ENCODE data around the gene PEAK3. TPM values are rescaled to one million over a fixed set of nuclear protein-coding genes. Genes with fewer than 3 reads are reported as not detected.

PEAK3 gene
- total RNA-seq, 8 experiments from 2014 or later, result 0.15 to 1.3 (median 0.52) TPM

GRCh38 chr19:2323707-2324106 lies 41.7 kb upstream of the PEAK3 start:
- H3K27ac ChIP-seq, result no peak overlapping the region
- H3K4me3 ChIP-seq, result no peak overlapping the region
- H3K4me1 ChIP-seq (replicated peaks in 1 of 2), result peaks cover 7 to 9% of the 10 kb centered on the region in 2 donors
- 93 to 100% (median 100%) methylated on average over 2 to 6 of the region's 19 CpGs; no CpG with 5 or more reads in 5 of the 10 experiments for WGBS, 10 experiments
- in situ Hi-C loops (cut with MboI; ENCODE audit: low pct_unique_long_range_greater_than_20kb in 2 of 9, low sequenced_read_pairs in 9 of 9, unreplicated experiment in 9 of 9), result no loop called here
- no peak for ATAC-seq (replicated peaks in 6 of 8)

- WGBS, 10 experiments, result 90 to 100% (median 92%) methylated on average over 1 to 7 of the region's 39 CpGs; no CpG with 5 or more reads in 6 of the 10 experiments
- no peak overlapping the region for H3K4me3 ChIP-seq
- ATAC-seq (replicated peaks in 6 of 8), result no peak
- no peak overlapping the region for H3K27ac ChIP-seq
- peaks cover 0 to 6% of the 10 kb centered on the region in 2 donors for H3K4me1 ChIP-seq (replicated peaks in 1 of 2)
- in situ Hi-C loops (cut with MboI; ENCODE audit: low pct_unique_long_range_greater_than_20kb in 2 of 9, low sequenced_read_pairs in 9 of 9, unreplicated experiment in 9 of 9), result no loop called here
These were observed 39.7 kb upstream of the PEAK3 start for GRCh38 chr19:2321565-2322283.

- no peak overlapping the region for H3K4me3 ChIP-seq
- no peak for ATAC-seq (replicated peaks in 6 of 8)
- 100% methylated on average over 1 of the region's 12 CpGs; no CpG with 5 or more reads in 9 of the 10 experiments for WGBS, 10 experiments
- in situ Hi-C loops (cut with MboI; ENCODE audit: low pct_unique_long_range_greater_than_20kb in 2 of 9, low sequenced_read_pairs in 9 of 9, unreplicated experiment in 9 of 9), result no loop called here
- no peak overlapping the region for H3K27ac ChIP-seq
- peaks cover 6% of the 10 kb centered on the region in 2 donors for H3K4me1 ChIP-seq (replicated peaks in 1 of 2)
These were observed 39.0 kb upstream of the PEAK3 start for GRCh38 chr19:2320939-2321338.

- peak in 3 of 8 experiments; percentile 21 to 55 (median 25) for ATAC-seq (replicated peaks in 6 of 8)
- 40 to 90% (median 70%) methylated on average over 1 to 8 of the region's 12 CpGs; no CpG with 5 or more reads in 6 of the 10 experiments for WGBS, 10 experiments
- in situ Hi-C loops (cut with MboI; ENCODE audit: low pct_unique_long_range_greater_than_20kb in 2 of 9, low sequenced_read_pairs in 9 of 9, unreplicated experiment in 9 of 9), result no loop called here
- Histone ChIP-seq H3K4me3 (no peak overlapping the region), H3K4me1 (replicated peaks in 1 of 2) (peaks cover 6% of the 10 kb centered on the region in 2 donors), H3K27ac (no peak overlapping the region)
These were observed 38.1 kb upstream of the PEAK3 start for GRCh38 chr19:2320049-2320448.

GRCh38 chr19:2319551-2319950 lies 37.6 kb upstream of the PEAK3 start:
- in situ Hi-C loops (cut with MboI; ENCODE audit: low pct_unique_long_range_greater_than_20kb in 2 of 9, low sequenced_read_pairs in 9 of 9, unreplicated experiment in 9 of 9), result no loop called here

GRCh38 chr19:2318923-2319322 lies 36.9 kb upstream of the PEAK3 start:
- peaks cover 6% of the 10 kb centered on the region in 2 donors for H3K4me1 ChIP-seq (replicated peaks in 1 of 2)
- in situ Hi-C loops (cut with MboI; ENCODE audit: low pct_unique_long_range_greater_than_20kb in 2 of 9, low sequenced_read_pairs in 9 of 9, unreplicated experiment in 9 of 9), result no loop called here
- H3K27ac ChIP-seq, result no peak overlapping the region
- H3K4me3 ChIP-seq, result no peak overlapping the region
- no peak for ATAC-seq (replicated peaks in 6 of 8)
- WGBS, 10 experiments, result 57 to 100% (median 90%) methylated on average over 1 to 2 of the region's 6 CpGs; no CpG with 5 or more reads in 5 of the 10 experiments

More at GRCh38 chr19:2319551-2319950, 37.6 kb upstream of the PEAK3 start:
- H3K4me3 ChIP-seq, result no peak overlapping the region
- no peak for ATAC-seq (replicated peaks in 6 of 8)
- no CpG with 5 or more reads among the region's 20 CpGs for WGBS, 10 experiments
- H3K4me1 ChIP-seq (replicated peaks in 1 of 2), result peaks cover 6% of the 10 kb centered on the region in 2 donors
- H3K27ac ChIP-seq, result no peak overlapping the region

- ATAC-seq (replicated peaks in 6 of 8), result no peak
- H3K4me1 ChIP-seq (replicated peaks in 1 of 2), result peaks cover 6% of the 10 kb centered on the region in 2 donors
- H3K4me3 ChIP-seq, result no peak overlapping the region
- 20 to 100% (median 60%) methylated on average over 1 to 3 of the region's 25 CpGs; no CpG with 5 or more reads in 7 of the 10 experiments for WGBS, 10 experiments
- H3K27ac ChIP-seq, result peak overlapping the region in 1 of 2 donors; percentile 48
- in situ Hi-C loops (cut with MboI; ENCODE audit: low pct_unique_long_range_greater_than_20kb in 2 of 9, low sequenced_read_pairs in 9 of 9, unreplicated experiment in 9 of 9), result no loop called here
These were observed 35.8 kb upstream of the PEAK3 start for GRCh38 chr19:2317756-2318155.

GRCh38 chr19:2317300-2317699 lies 35.3 kb upstream of the PEAK3 start:
- peaks cover 6% of the 10 kb centered on the region in 2 donors for H3K4me1 ChIP-seq (replicated peaks in 1 of 2)
- no peak for ATAC-seq (replicated peaks in 6 of 8)
- in situ Hi-C loops (cut with MboI; ENCODE audit: low pct_unique_long_range_greater_than_20kb in 2 of 9, low sequenced_read_pairs in 9 of 9, unreplicated experiment in 9 of 9), result no loop called here
- no peak overlapping the region for H3K4me3 ChIP-seq
- 78 to 90% (median 80%) methylated on average over 1 to 8 of the region's 13 CpGs; no CpG with 5 or more reads in 5 of the 10 experiments for WGBS, 10 experiments
- no peak overlapping the region for H3K27ac ChIP-seq

- in situ Hi-C loops (cut with MboI; ENCODE audit: low pct_unique_long_range_greater_than_20kb in 2 of 9, low sequenced_read_pairs in 9 of 9, unreplicated experiment in 9 of 9), result no loop called here
- H3K27ac ChIP-seq, result no peak overlapping the region
- H3K4me1 ChIP-seq (replicated peaks in 1 of 2), result peaks cover 6% of the 10 kb centered on the region in 2 donors
- H3K4me3 ChIP-seq, result no peak overlapping the region
- peak; percentile 33 to 92 (median 72) for ATAC-seq (replicated peaks in 6 of 8)
- 4 to 86% (median 16%) methylated on average over 1 to 9 of the region's 22 CpGs; no CpG with 5 or more reads in 6 of the 10 experiments for WGBS, 10 experiments
These were observed 33.9 kb upstream of the PEAK3 start for GRCh38 chr19:2315818-2316353.

GRCh38 chr19:2315121-2315817 lies 33.3 kb upstream of the PEAK3 start:
- H3K4me1 ChIP-seq (replicated peaks in 1 of 2), result peaks cover 6% of the 10 kb centered on the region in 2 donors
- no peak for ATAC-seq (replicated peaks in 6 of 8)
- no peak overlapping the region for H3K27ac ChIP-seq
- 79 to 100% (median 84%) methylated on average over 1 to 6 of the region's 7 CpGs; no CpG with 5 or more reads in 2 of the 10 experiments for WGBS, 10 experiments
- no peak overlapping the region for H3K4me3 ChIP-seq
- in situ Hi-C loops (cut with MboI; ENCODE audit: low pct_unique_long_range_greater_than_20kb in 2 of 9, low sequenced_read_pairs in 9 of 9, unreplicated experiment in 9 of 9), result no loop called here

GRCh38 chr19:2312820-2313501 lies 31.0 kb upstream of the PEAK3 start:
- in situ Hi-C loops (cut with MboI; ENCODE audit: low pct_unique_long_range_greater_than_20kb in 2 of 9, low sequenced_read_pairs in 9 of 9, unreplicated experiment in 9 of 9), result no loop called here
- no peak overlapping the region for H3K27ac ChIP-seq
- no peak for ATAC-seq (replicated peaks in 6 of 8)
- H3K4me3 ChIP-seq, result no peak overlapping the region
- H3K4me1 ChIP-seq (replicated peaks in 1 of 2), result peaks cover 5 to 6% of the 10 kb centered on the region in 2 donors
- WGBS, 10 experiments, result 20 to 100% (median 89%) methylated on average over 1 to 4 of the region's 28 CpGs; no CpG with 5 or more reads in 4 of the 10 experiments

GRCh38 chr19:2311093-2311492 lies 29.1 kb upstream of the PEAK3 start:
- in situ Hi-C loops (cut with MboI; ENCODE audit: low pct_unique_long_range_greater_than_20kb in 2 of 9, low sequenced_read_pairs in 9 of 9, unreplicated experiment in 9 of 9), result no loop called here
- no peak for ATAC-seq (replicated peaks in 6 of 8)
- 20 to 100% (median 75%) methylated on average over 1 to 2 of the region's 4 CpGs; no CpG with 5 or more reads in 4 of the 10 experiments for WGBS, 10 experiments

More at GRCh38 chr19:2311093-2311492, 29.1 kb upstream of the PEAK3 start:
- H3K4me1 ChIP-seq (replicated peaks in 1 of 2), result peaks cover under 1 to 7% of the 10 kb centered on the region in 2 donors
- no peak overlapping the region for H3K27ac ChIP-seq
- no peak overlapping the region for H3K4me3 ChIP-seq

All from motor neuron (in vitro differentiated cells).